PC-3 (cell line): ENCODE data around the gene CHAMP1.

Experiments
- CTCF ChIP-seq: fragments of 300-600 bp; sonication (generic); conservative IDR thresholded peaks from 2 replicates; pipeline ENCODE4 v1.5.1; 2017; ENCODE audit warnings: antibody characterized with exemption, low read depth, mild to moderate bottlenecking, low read length
- EZH2 ChIP-seq: fragments of 300-600 bp; sonication (generic); IDR thresholded peaks from one replicate; pipeline ENCODE4 v1.6.1; 2017; ENCODE audit warnings: antibody characterized with exemption, mild to moderate bottlenecking, low read length; ENCODE audit not compliant: unreplicated experiment
- EZH2phosphoT487 ChIP-seq: fragments of 300-600 bp; sonication (generic); IDR thresholded peaks from 2 replicates; pipeline ENCODE4 v1.6.1; 2018; ENCODE audit warnings: mild to moderate bottlenecking, antibody characterized with exemption, low read length, borderline replicate concordance

GRCh38 chr13:114338959-114339358 is 24.7 kb downstream of the CHAMP1 start:
- TF ChIP-seq CTCF (no peak), EZH2 (no peak), EZH2phosphoT487 (no peak)
